Stimulated activated CD4-positive, alpha-beta T cell treated with anti-CD3 and anti-CD28 coated beads, Interleukin-4, amount 100 ng/mL, for 24 hours (primary cell): ENCODE measurements around the gene GNL3.
"Not testable (repeated sequence)": the region's sequence is repeated elsewhere in the genome, so short reads cannot be mapped to it uniquely, and the experiment has no call there.

ENCODE experiments used
- DNase-seq: peaks from one replicate; pipeline ENCODE4 v3.0.0-alpha.2; 2020

GNL3 gene

DNA sequence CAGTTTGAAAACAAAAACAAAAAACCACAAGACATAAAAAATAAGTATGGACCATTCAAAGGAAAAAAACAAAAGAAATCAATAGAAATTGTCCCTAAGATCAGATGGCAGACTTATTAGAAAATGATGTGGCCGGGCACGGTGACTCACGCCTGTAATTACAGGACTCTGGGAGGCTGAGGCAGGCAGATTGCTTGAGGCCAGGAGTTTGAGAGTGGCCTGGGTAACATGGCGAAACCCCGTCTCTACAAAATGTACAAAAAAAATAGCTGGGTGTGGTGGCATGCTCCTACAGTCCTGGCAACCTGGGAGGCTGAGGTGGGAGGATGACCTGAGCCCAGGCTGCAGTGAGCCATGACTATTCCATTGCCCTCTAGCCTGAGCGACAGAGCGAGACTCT lies 36.7 kb downstream of the GNL3 start:
- no peak for DNase-seq

DNA sequence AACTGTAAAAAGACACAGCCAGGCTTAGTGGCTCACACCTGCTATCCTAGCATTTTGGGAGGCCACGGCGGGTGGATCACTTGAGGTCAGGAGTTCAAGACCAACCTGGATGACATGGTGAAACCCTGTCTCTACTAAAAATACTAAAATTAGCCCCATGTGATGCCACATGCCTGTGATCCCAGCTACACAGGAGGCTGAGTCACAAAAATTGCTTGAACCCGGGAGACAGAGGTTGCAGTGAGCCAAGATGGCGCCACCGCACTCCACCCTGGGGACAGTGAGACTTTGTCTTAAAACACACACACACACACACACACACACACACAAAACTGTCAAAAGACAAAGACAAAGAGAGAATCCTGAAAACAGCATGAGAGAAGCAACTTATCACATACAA lies 38.1 kb downstream of the GNL3 start:
- DNase-seq, result no peak

DNA sequence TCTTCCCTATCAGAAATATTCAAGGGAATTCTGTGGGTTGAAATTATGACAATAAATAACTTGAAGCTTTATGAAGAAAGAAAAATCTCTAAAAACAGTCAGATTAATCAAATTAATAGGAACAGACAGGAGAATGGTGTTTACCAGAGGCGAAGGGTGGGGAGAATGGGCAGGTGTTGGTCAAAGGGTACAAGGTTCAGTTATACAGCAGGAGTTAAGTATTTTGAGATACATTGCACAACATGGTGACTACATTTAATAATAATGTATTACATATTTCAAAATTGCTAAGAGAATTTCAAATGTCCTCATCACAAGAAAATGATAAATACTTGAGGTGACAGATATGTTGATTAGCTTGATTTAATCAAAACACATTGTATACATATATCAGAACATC lies 38.7 kb downstream of the GNL3 start:
- DNase-seq, result no peak

DNA sequence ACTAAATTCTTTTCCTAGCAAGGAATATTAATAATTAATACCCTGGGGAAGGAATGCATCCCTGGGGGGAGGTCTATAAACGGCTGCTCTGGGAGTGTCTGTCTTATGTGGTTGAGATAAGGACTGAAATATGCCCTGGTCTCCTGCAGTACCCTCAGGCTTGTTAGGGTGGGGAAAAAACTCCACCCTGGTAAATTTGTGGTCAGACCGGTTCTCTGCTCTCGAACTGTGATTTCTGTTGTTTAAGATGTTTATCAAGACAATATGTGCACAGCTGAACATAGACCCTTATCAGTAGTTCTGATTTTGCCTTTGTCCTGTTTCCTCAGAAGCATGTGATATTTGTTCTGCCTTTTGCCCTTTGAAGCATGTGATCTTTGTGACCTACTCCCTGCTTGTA lies 42.9 kb downstream of the GNL3 start:
- not testable (repeated sequence) for DNase-seq

DNA sequence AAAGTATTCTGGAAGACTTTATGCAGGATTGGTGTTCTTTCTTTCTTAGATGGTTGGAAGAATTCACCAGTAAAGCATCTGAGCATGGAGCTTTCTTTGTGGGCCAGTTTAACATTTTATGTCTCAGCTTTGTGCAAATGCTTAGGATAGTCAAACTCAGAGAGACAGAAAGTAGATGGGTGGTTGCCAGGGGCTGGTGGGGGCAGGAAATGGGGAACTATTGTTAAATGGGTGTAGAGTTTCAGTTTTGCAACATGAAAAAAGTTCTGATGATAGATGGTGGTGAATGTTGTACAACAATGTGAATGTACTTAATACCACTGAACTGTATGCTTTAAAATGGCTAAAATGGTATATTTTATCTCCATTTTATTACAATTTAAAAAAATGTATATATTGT lies 44.8 kb downstream of the GNL3 start:
- DNase-seq, result no peak

DNA sequence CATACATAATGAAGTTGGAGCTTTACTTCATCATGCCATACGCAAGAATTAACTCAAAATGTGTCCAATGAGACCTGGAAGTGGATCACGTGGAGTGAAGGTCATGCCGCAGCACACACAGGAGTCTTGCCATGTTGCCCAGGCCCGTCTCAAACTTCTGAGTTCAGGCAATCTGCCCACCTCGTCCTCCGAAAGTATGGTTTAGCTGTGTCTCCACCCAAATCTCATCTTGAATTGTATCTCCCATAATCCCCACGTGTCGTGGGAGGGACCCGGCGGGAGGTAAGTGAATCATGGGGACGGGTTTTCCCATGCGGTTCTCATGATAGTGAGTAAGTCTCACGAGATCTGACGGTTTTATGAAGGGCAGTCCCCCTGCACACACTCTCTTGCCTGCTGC lies 45.8 kb downstream of the GNL3 start:
- no peak for DNase-seq

DNA sequence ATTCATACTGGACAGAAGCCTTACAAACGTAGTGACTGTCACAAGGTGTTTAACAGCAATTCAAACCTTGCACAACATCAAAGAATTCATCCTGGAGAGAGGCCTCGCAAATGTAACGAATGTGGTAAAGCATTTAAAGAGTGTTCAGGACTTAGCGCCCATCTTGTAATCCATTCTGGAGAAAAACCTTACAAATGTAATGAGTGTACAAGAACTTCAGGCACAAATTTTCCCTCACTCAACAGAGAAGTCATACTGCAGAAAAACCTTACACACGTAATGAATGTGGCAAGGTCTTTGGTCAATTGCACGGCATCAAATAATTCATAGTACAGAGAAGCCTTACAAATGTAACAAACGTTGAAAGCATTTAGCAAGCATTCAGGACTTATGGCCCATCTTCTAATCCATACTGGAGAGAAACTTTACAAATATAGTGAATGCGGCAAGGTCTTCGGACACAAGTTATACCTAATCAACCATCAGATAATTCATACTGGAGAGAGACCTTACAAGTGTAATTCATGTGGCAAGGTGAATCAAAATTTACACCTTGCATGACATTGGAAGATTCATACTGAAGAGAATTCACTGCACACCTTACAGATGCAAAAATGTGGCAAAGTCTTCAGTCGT lies 47.5 kb downstream of the GNL3 start:
- DNase-seq, result no peak

DNA sequence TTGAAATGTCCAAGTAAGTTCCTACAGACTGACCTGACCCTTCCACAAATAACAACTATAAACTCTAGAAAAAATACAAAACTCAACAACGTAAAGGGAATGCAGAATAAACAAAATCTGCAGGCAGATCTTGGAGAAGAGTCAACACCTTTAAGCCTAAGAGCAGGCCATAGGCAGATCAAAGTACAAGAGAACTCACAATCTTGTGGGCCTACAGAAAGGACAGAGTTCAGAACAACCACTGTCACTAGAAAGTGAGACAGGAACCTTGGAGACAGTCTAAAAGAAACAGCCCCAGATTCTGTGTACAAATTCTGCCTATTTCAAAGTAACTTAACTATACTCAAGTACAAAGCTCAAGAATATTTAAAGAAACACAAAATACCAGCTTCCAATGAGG lies 53.9 kb downstream of the GNL3 start:
- DNase-seq, result no peak

DNA sequence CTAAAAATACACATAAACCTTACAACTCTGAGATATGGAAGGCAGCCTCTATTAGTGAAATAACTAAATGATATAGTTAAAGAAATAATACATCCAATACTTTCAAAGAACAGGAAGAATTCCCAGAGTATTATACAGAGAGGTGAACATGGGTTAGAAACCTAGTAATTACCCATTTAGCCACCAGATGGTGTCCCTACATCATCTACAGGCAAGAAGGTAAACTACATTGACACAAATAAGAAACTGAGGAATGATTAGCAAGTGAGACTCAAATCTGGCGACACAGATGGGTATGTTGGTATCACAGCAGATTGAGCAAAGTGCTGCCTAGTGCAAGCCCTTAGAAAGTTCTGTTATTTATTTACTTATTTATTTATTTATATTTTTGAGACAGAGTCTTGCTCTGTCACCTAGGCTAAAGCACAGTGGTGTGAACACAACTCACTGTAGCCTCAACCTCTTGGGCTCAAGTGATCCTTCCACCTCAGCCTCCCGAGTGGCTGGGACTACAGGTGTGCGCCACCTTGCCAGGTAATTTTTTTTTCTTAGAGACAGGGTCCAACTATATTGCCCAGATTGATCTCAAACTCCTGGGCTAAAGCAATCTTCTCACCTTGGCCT lies 56.7 kb downstream of the GNL3 start:
- DNase-seq, result no peak

DNA sequence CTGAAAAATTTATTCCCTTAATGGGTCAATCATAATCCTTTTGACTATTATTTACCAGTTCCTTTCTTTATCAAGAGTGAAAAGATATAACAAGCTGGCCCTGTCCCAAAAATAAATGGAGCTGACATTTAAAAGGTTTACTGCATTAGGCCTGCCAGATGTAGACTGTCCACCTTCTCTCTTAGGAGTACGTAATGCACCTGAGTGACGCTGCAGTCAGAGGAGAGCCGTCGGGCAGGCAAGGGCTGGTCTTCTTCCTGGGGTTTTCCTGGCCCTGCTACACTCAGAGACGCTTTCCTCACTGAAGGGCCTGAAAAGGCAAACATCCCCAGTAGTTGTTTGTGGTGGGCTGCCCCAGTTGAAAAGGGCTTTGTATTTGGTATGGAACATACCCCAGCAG lies 57.3 kb downstream of the GNL3 start:
- DNase-seq, result no peak

DNA sequence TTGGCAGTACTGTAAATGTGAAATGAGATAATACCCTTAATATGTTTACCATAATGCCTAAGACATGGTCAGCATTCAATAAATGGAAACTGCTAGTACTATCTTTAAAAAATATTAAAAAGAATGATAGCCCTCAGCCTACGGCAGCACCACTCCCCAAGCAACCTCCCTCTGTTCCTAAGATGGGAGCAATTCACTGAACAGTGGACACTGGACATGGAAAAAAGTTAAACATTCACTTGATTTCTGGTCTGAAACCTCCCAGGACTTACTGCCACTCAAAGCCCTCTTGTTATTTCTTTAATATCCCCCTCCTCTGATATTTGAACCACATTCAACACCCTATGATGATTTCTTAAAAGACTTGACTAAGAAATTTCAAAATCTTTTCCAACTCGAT lies 57.9 kb downstream of the GNL3 start:
- DNase-seq, result no peak
